GM12878 (cell line): ENCODE results near the gene DNTTIP2. TPM values are rescaled to one million over a fixed set of nuclear protein-coding genes. Genes with fewer than 3 reads are reported as not detected.

Experiments used
- CEBPZ ChIP-seq: fragments of 150-350 bp; IDR thresholded peaks from 2 replicates; pipeline ENCODE4 v1.6.1; 2016; ENCODE audit warnings: low read depth, low read length
- CREM ChIP-seq: IDR thresholded peaks from 2 replicates; pipeline ENCODE4 v1.6.1; 2014; ENCODE audit warnings: antibody characterized with exemption, low read depth
- ETV6 ChIP-seq, 2 experiments: fragments of 450-650 bp in 1 of 2; IDR thresholded peaks in 1 of 2; conservative IDR thresholded peaks in 1 of 2; 2 replicates each; pipeline ENCODE4 v1.6.1; 2014; ENCODE audit warnings: antibody characterized with exemption in 1 of 2, borderline replicate concordance in 1 of 2, low read depth in 1 of 2, mild to moderate bottlenecking in 1 of 2, moderate library complexity in 1 of 2
- GATAD2B ChIP-seq: fragments of 450-650 bp; conservative IDR thresholded peaks from 2 replicates; pipeline ENCODE4 v1.6.1; 2017; ENCODE audit warnings: low read depth, mild to moderate bottlenecking, moderate library complexity
- HDAC2 ChIP-seq: fragments of 200-600 bp; sonication (generic); IDR thresholded peaks from 2 replicates; pipeline ENCODE4 v1.6.1; 2017
- HDGF ChIP-seq: fragments of 450-650 bp; IDR thresholded peaks from 2 replicates; pipeline ENCODE4 v1.6.1; 2016; ENCODE audit warnings: antibody characterized with exemption
- IRF3 ChIP-seq: fragments of 450-650 bp; IDR thresholded peaks from 2 replicates; pipeline ENCODE4 v1.6.1; 2014; ENCODE audit warnings: mild to moderate bottlenecking
- JUNB ChIP-seq: IDR thresholded peaks from 2 replicates; pipeline ENCODE4 v1.6.1; 2016; ENCODE audit warnings: antibody characterized with exemption, mild to moderate bottlenecking
- MEF2A ChIP-seq: IDR thresholded peaks from 2 replicates; pipeline ENCODE4 v1.6.1; 2011; ENCODE audit warnings: low read depth, mild to moderate bottlenecking, low read length, moderate library complexity; ENCODE audit not compliant: insufficient read depth
- NFIC ChIP-seq: IDR thresholded peaks from 2 replicates; pipeline ENCODE4 v1.6.1; 2012; ENCODE audit warnings: low read depth, mild to moderate bottlenecking, inconsistent platforms, low read length, moderate library complexity
- NFYA ChIP-seq: IDR thresholded peaks from 2 replicates; pipeline ENCODE4 v1.6.1; 2011; ENCODE audit warnings: low read depth, mild to moderate bottlenecking, low read length, improper control_type of control experiment, borderline replicate concordance
- NR2F1 ChIP-seq: fragments of 450-650 bp; conservative IDR thresholded peaks from 2 replicates; pipeline ENCODE4 v1.6.1; 2017; ENCODE audit warnings: mild to moderate bottlenecking
- PAX8 ChIP-seq: fragments of 450-650 bp; IDR thresholded peaks from 2 replicates; pipeline ENCODE4 v1.6.1; 2017; ENCODE audit warnings: mild to moderate bottlenecking, moderate library complexity
- SRF ChIP-seq, 2 experiments: IDR thresholded peaks; 2 replicates each; pipeline ENCODE4 v1.6.1; 2011; ENCODE audit warnings: low read depth in 2 of 2, low read length in 2 of 2, mild to moderate bottlenecking in 1 of 2, moderate library complexity in 1 of 2
- STAT1 ChIP-seq: fragments of 450-650 bp; conservative IDR thresholded peaks from 2 replicates; pipeline ENCODE4 v1.6.1; 2014; ENCODE audit warnings: antibody characterized with exemption, mild to moderate bottlenecking
- SUPT20H ChIP-seq: IDR thresholded peaks from 2 replicates; pipeline ENCODE4 v1.6.1; 2011; ENCODE audit warnings: low read depth, mild to moderate bottlenecking, low read length, moderate library complexity, borderline replicate concordance; ENCODE audit not compliant: control insufficient read depth
- TAF1 ChIP-seq: IDR thresholded peaks from 2 replicates; pipeline ENCODE4 v1.6.1; 2011; ENCODE audit warnings: mild to moderate bottlenecking, low read depth, low read length, borderline replicate concordance
- TCF12 ChIP-seq: IDR thresholded peaks from 2 replicates; pipeline ENCODE4 v1.6.1; 2011; ENCODE audit warnings: low read depth, mild to moderate bottlenecking, low read length
- TCF7 ChIP-seq: IDR thresholded peaks from 2 replicates; pipeline ENCODE4 v1.6.1; 2014; ENCODE audit warnings: antibody characterized with exemption, borderline replicate concordance
- USF2 ChIP-seq: IDR thresholded peaks from 2 replicates; pipeline ENCODE4 v1.6.1; 2011; ENCODE audit warnings: low read depth, low read length, improper control_type of control experiment, borderline replicate concordance
- WRNIP1 ChIP-seq: IDR thresholded peaks from 2 replicates; pipeline ENCODE4 v1.6.1; 2011; ENCODE audit warnings: low read depth, low read length, improper control_type of control experiment, borderline replicate concordance
- YY1 ChIP-seq: IDR thresholded peaks from 2 replicates; pipeline ENCODE4 v1.6.1; 2011; ENCODE audit warnings: low read depth, mild to moderate bottlenecking, low read length
- ZSCAN29 ChIP-seq: fragments of 450-650 bp; IDR thresholded peaks from 2 replicates; pipeline ENCODE4 v1.6.1; 2017; ENCODE audit warnings: mild to moderate bottlenecking, moderate library complexity
- polyA plus RNA-seq, 11 experiments: library from polyadenylated mRNA; depleted of rRNA in 4 of 11; unstranded in 6 of 11; stranded (reverse) in 5 of 11; fragments of >200 nt; fragmentation: Nextera tagmentation in 4 of 11; fragmentation: Illumina TruSeq in 1 of 11; extraction: Ambion mirVana in 4 of 11; extraction: Trizol in 1 of 11; gene quantifications; 1 replicate in 1 of 11; 2 replicates in 10 of 11; pipeline versions ENCODE4 v1.2.1 to v1.2.3, GENCODE V29; 2011 to 2016; ENCODE audit warnings: inconsistent platforms in 2 of 11, missing spikeins in 2 of 11, low read depth in 1 of 11
- total RNA-seq, 4 experiments: library from RNA; depleted of rRNA in 3 of 4; stranded (reverse); fragments of >200 nt in 3 of 4; fragmentation: Illumina TruSeq in 1 of 4; extraction: Trizol in 1 of 4; gene quantifications; 2 replicates each; pipeline versions ENCODE4 v1.2.1 to v1.2.3, GENCODE V29; 2013 to 2021
- TF ChIP-seq, protein P1 (sequence below): IDR thresholded peaks from 2 replicates; pipeline ENCODE4 v1.6.1; 2012; ENCODE audit warnings: low read depth, low read length, improper control_type of control experiment
- TF ChIP-seq, protein P2 (sequence below): fragments of 450-650 bp; IDR thresholded peaks from 2 replicates; pipeline ENCODE4 v1.6.1; 2017; ENCODE audit warnings: antibody characterized with exemption, mild to moderate bottlenecking, moderate library complexity

The DNTTIP2 gene
- total and polyA plus RNA-seq, 10 of the 15 experiments (the other 5 are each of a cell fraction or from before 2014, with no cell fraction given) = 34.3 to 99.2 (median 74.9) TPM

DNA sequence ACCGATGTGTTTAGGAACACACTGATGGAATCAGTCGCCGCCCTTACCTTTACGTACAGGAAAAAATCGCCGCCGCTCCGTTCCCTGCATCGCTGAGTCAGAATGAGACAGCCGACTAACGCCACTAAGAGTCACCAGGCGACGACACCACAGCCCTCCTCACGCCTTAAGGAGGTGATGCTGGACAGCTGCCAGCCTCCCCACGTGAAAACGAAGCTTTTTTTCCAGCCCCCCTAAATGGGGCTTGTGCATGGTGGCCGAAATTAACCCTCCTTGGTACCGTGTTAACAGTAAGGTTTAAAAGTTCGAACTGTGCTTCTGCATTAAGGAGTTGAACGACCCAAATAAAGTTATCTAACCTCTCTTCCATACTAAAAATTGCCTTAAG is 511 bp downstream of the DNTTIP2 start (continued):
- TF ChIP-seq GATAD2B (no peak), NFYA (no peak), WRNIP1 (no peak), STAT1 (no peak), HDGF (no peak), JUNB (peak; percentile 77), YY1 (no peak), TAF1 (no peak), MEF2A (no peak), NR2F1 (no peak), USF2 (no peak), PAX8 (no peak), CEBPZ (no peak), SUPT20H (no peak), SRF (IDR thresholded peaks at IDR 0.05; ENCODE audit: low read depth in 2 of 2, low read length in 2 of 2) (0 out of 4 replicates have a peak, but pooled peaks of 1 of the 2 experiments have one; percentile 9), ETV6 (conservative IDR thresholded peaks at IDR 0.05 in 1 of 2, IDR thresholded peaks at IDR 0.05 in 1 of 2; ENCODE audit: borderline replicate concordance in 1 of 2, low read depth in 1 of 2) (no peak), NFIC (no peak), CREM (no peak), IRF3 (no peak), TCF7 (no peak), ZSCAN29 (no peak), TCF12 (0 out of 2 replicates have a peak, but pooled peaks have one; percentile 27), HDAC2 (no peak)
- TF ChIP-seq, protein P1, sequence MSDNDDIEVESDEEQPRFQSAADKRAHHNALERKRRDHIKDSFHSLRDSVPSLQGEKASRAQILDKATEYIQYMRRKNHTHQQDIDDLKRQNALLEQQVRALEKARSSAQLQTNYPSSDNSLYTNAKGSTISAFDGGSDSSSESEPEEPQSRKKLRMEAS = no peak
- TF ChIP-seq, protein P2, sequence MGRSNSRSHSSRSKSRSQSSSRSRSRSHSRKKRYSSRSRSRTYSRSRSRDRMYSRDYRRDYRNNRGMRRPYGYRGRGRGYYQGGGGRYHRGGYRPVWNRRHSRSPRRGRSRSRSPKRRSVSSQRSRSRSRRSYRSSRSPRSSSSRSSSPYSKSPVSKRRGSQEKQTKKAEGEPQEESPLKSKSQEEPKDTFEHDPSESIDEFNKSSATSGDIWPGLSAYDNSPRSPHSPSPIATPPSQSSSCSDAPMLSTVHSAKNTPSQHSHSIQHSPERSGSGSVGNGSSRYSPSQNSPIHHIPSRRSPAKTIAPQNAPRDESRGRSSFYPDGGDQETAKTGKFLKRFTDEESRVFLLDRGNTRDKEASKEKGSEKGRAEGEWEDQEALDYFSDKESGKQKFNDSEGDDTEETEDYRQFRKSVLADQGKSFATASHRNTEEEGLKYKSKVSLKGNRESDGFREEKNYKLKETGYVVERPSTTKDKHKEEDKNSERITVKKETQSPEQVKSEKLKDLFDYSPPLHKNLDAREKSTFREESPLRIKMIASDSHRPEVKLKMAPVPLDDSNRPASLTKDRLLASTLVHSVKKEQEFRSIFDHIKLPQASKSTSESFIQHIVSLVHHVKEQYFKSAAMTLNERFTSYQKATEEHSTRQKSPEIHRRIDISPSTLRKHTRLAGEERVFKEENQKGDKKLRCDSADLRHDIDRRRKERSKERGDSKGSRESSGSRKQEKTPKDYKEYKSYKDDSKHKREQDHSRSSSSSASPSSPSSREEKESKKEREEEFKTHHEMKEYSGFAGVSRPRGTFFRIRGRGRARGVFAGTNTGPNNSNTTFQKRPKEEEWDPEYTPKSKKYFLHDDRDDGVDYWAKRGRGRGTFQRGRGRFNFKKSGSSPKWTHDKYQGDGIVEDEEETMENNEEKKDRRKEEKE = no peak
